ENCODE results near the gene SLC13A3. TPM values are rescaled to one million over a fixed set of nuclear protein-coding genes. Genes with fewer than 3 reads are reported as not detected.

SLC13A3 gene, protein sequence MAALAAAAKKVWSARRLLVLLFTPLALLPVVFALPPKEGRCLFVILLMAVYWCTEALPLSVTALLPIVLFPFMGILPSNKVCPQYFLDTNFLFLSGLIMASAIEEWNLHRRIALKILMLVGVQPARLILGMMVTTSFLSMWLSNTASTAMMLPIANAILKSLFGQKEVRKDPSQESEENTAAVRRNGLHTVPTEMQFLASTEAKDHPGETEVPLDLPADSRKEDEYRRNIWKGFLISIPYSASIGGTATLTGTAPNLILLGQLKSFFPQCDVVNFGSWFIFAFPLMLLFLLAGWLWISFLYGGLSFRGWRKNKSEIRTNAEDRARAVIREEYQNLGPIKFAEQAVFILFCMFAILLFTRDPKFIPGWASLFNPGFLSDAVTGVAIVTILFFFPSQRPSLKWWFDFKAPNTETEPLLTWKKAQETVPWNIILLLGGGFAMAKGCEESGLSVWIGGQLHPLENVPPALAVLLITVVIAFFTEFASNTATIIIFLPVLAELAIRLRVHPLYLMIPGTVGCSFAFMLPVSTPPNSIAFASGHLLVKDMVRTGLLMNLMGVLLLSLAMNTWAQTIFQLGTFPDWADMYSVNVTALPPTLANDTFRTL
- not detected in 2 replicates for total RNA-seq

DNA sequence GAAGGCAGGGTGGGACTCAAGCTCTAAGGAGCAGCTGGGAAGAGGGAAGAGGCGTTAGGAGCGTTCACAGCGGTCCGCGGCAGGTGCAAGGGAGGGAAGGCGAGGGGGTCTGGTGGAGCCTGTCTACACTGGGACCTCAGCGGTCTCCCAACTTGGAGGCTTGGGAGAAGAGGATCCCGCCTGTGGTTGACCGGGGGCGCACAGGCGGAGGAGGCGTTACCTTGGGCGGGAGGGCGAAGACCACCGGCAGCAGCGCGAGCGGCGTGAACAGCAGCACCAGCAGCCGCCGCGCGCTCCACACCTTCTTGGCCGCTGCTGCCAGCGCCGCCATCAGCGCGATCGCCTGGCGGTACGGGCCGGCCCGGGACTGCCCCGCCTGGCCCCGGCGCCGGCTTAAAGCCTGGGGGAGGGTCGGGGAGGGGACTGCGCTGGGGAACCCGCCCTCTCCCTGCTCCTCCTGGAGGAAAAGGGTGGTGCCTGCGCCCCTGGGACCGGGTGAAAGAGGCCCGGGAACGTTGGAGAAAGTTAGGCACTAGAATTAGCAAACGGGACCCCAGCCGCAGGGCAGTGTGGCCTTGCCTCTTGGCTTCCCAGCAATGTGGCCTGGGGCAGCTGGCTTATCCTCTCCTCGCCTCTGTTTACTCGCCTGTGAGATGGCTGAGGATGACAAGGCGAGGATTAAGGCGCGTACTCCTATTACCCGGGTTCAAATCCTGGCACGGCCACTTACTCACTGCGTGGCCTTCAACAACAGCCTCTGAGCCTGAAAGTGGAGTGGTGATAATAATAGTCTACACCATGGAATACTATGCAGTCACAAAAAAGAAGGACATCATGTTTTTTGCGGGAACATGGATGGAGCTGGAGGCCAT, at the start of gene SLC13A3:
Gene SLC13A3, minus strand, starts transcription at position 369 of the 872 bp plus-strand sequence. Its CDS starts 38 bp downstream, at position 331.
- intact Hi-C loops (cut with micrococcal nuclease): no loop called here
- no peaks in the 10 kb centered on the region for H3K36me3 Mint-ChIP-seq (ENCODE audit: low read depth)
- H3K9me3 Mint-ChIP-seq: no peaks in the 10 kb centered on the region
- H3K4me3 Mint-ChIP-seq (ENCODE audit: low read depth): no peak within 1 kb of the TSS
- no peak within 1 kb of the TSS for H3K27ac Mint-ChIP-seq
- H3K27me3 Mint-ChIP-seq (ENCODE audit: low read depth): peaks cover 47% of the 10 kb centered on the region
- no peak for DNase-seq (ENCODE audit: low spot score)
- no peaks in the 10 kb centered on the region for H3K4me1 Mint-ChIP-seq (ENCODE audit: low read depth)

DNA sequence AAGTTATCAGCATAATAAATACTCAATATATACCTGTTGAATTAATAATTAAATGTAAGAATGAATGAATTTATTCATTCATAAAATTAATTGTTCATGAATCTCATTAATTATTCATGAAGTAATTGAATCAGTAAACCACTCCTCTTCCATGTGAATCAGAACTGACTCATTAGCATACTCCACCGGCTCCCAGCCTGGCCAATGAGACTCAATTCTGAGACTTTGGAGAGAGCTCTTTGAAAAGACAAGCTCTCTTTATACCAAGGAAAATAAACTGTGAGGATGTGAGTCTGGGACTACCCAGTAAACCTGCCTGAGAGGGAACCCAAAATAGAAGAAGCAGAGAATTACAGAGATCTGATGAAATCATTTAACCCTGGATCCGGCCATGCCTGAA, 49.8 kb upstream of the SLC13A3 start:
- intact Hi-C loops (cut with micrococcal nuclease): no loop called here
- Mint-ChIP-seq H3K9me3 (no peaks in the 10 kb centered on the region), H3K36me3 (ENCODE audit: low read depth) (no peaks in the 10 kb centered on the region), H3K27ac (no peak overlapping the region), H3K4me3 (ENCODE audit: low read depth) (no peak overlapping the region), H3K4me1 (ENCODE audit: low read depth) (peaks cover under 1% of the 10 kb centered on the region), H3K27me3 (ENCODE audit: low read depth) (peaks cover 18% of the 10 kb centered on the region)
- DNase-seq (ENCODE audit: low spot score): no peak

DNA sequence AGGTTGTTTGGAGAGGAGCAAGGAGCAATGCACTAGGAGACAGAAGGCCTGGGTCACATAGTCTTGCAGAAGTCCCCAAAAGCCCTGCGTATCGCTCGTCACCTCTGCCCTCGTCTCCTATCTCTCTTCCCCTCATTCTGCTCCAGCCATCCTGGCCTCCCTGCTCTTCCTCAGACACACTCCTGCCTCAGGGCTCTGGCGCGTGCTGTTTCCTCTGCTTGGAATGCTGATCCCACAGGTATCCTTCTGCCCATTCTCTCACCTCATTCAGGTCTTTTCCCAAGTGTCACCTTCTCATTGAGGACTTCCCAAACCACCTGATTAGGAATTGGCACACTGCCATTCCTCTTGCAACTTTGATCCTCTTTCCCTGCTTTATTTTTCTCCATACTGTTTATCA, 49.2 kb upstream of the SLC13A3 start:
- intact Hi-C loops (cut with micrococcal nuclease): no loop called here
- no peak overlapping the region for H3K27ac Mint-ChIP-seq
- DNase-seq (ENCODE audit: low spot score): no peak
- no peaks in the 10 kb centered on the region for H3K9me3 Mint-ChIP-seq
- H3K36me3 Mint-ChIP-seq (ENCODE audit: low read depth): no peaks in the 10 kb centered on the region
- H3K4me1 Mint-ChIP-seq (ENCODE audit: low read depth): peaks cover 6% of the 10 kb centered on the region
- H3K4me3 Mint-ChIP-seq (ENCODE audit: low read depth): no peak overlapping the region
- H3K27me3 Mint-ChIP-seq (ENCODE audit: low read depth): peaks cover 15% of the 10 kb centered on the region

DNA sequence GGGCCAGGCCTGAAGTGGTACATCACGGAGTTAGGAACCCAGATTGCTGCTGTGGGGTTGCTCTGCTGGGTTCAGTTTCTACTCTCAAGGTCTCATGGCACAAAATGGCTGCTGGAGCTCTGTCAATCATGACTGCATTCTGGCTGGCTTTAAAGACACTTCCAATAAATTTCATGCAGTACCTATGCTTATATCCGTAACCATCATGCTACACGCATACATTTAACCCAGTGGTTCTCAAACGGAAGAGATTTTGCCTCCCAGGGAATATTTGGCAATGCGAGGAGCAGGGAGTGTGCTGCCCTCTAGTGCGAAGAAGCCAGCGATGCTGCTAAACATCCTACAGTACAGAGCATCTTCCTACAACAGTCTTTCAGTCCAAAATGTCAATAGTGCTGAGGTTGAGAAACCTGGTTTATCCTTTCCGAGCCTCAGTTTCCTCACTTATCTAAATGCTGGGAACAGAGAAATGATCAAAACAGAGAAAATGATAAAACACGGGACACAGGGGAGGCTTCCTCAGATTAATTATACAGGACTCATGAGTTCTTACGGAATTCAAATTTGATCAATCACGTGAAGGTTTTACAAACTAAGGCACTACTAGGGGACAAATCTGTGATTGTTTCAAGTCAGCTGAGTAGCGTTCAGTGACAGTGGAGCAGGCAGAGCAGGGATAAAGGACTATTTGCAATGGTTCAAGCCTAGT, 48.5 kb upstream of the SLC13A3 start:
- intact Hi-C loops (cut with micrococcal nuclease): no loop called here
- no peak overlapping the region for H3K4me3 Mint-ChIP-seq (ENCODE audit: low read depth)
- H3K27me3 Mint-ChIP-seq (ENCODE audit: low read depth): peaks cover 12% of the 10 kb centered on the region
- no peak for DNase-seq (ENCODE audit: low spot score)
- peaks cover 6% of the 10 kb centered on the region for H3K4me1 Mint-ChIP-seq (ENCODE audit: low read depth)
- H3K9me3 Mint-ChIP-seq: no peaks in the 10 kb centered on the region
- H3K36me3 Mint-ChIP-seq (ENCODE audit: low read depth): no peaks in the 10 kb centered on the region
- no peak overlapping the region for H3K27ac Mint-ChIP-seq

DNA sequence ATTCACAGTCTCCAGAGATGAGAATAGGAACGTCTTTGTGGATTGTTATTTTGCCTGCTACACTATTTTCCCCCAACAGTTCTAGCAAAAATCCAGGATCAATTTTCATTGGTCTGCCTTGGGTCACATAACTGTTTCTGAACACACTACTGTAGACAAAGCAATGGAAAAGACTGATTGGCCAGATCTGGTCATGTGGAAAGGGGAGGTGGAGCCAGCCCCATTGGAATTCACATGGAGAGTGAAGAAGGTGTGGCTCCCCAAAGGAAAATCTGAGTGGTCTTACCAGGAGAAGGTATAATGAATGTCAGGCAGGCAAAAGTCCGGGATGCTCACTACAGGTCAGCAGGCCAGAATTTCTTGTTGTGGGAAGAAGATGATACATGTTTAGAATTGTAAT, 47.5 kb upstream of the SLC13A3 start:
- H3K9me3 Mint-ChIP-seq: no peaks in the 10 kb centered on the region
- intact Hi-C loops (cut with micrococcal nuclease): no loop called here
- H3K4me3 Mint-ChIP-seq (ENCODE audit: low read depth): no peak overlapping the region
- H3K27me3 Mint-ChIP-seq (ENCODE audit: low read depth): peaks cover 5% of the 10 kb centered on the region
- DNase-seq (ENCODE audit: low spot score): no peak
- H3K4me1 Mint-ChIP-seq (ENCODE audit: low read depth): peaks cover 8% of the 10 kb centered on the region
- H3K27ac Mint-ChIP-seq: no peak overlapping the region
- H3K36me3 Mint-ChIP-seq (ENCODE audit: low read depth): no peaks in the 10 kb centered on the region

DNA sequence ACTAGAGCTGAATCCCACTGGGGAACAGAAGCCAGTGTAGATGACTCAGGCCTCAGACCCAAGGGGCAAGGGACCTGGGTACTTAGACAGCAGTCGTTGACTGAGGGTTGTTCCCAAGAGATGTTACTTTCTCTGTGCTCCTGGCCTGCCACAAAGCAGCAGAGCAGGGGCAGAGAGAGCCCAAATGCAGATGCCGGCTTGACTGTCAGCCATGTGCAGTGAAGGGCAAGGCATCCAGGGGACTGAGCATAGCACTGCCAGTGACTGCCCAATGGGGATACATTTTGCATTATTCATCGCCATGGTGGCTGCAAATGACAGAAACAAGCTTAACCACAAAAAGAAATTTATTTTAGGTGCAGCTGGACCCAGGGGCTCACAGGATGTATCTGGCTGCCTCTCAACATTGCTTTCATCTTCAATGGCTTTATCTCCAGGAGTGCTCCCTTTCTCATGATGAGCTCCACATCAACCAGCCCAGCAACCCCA, 45.6 kb upstream of the SLC13A3 start:
- intact Hi-C loops (cut with micrococcal nuclease): no loop called here
- peaks cover 5% of the 10 kb centered on the region for H3K27me3 Mint-ChIP-seq (ENCODE audit: low read depth)
- no peak overlapping the region for H3K4me3 Mint-ChIP-seq (ENCODE audit: low read depth)
- DNase-seq (ENCODE audit: low spot score): no peak
- no peak overlapping the region for H3K27ac Mint-ChIP-seq
- peaks cover 8% of the 10 kb centered on the region for H3K4me1 Mint-ChIP-seq (ENCODE audit: low read depth)
- peaks cover 2% of the 10 kb centered on the region for H3K9me3 Mint-ChIP-seq
- H3K36me3 Mint-ChIP-seq (ENCODE audit: low read depth): no peaks in the 10 kb centered on the region

DNA sequence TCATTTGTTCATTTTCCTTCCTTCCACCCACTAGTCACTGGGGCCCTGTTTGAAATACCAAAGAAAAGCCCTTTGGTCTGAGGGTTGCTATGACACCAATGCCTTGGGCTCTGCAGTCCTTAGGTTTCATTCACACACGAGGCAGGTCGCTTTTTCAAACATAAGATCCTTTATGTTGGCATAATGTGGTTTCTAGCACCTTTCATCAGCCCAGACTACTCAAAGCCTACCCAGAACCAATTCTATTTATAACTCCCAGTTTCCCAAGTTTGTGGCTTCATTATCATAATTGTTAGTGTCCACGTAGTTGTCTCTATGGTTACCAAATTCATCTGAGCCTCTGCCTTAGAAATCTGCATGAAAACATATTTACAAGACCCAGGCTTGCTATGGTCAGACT, 44.6 kb upstream of the SLC13A3 start:
- Mint-ChIP-seq H3K36me3 (ENCODE audit: low read depth) (no peaks in the 10 kb centered on the region), H3K27ac (no peak overlapping the region), H3K4me3 (ENCODE audit: low read depth) (no peak overlapping the region), H3K27me3 (ENCODE audit: low read depth) (peaks cover 5% of the 10 kb centered on the region), H3K9me3 (peaks cover 5% of the 10 kb centered on the region), H3K4me1 (ENCODE audit: low read depth) (peaks cover 10% of the 10 kb centered on the region)
- DNase-seq (ENCODE audit: low spot score): no peak
- intact Hi-C loops (cut with micrococcal nuclease): no loop called here

DNA sequence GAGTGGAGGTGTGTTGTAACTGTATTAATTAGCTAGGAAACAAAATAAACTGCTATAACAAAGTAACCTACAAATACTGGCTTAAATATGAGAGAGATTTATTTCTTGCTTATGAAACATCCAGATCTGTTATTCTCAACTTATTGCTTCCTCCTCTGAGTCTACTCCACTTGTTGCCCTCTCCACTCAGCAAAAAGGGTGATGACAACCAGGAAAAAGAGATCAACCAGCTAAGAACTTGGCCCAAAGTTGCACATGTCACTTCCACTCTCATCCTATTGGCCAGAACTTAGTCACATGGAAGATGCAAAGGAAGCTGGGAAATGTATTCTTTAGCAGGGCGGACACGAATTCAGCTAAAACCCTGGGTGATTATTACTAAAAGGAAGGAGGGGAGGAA, 43.2 kb upstream of the SLC13A3 start:
- Mint-ChIP-seq H3K4me1 (ENCODE audit: low read depth) (peaks cover 16% of the 10 kb centered on the region), H3K36me3 (ENCODE audit: low read depth) (no peaks in the 10 kb centered on the region), H3K27ac (no peak overlapping the region), H3K9me3 (peaks cover 5% of the 10 kb centered on the region), H3K4me3 (ENCODE audit: low read depth) (no peak overlapping the region), H3K27me3 (ENCODE audit: low read depth) (no peaks in the 10 kb centered on the region)
- intact Hi-C loops (cut with micrococcal nuclease): no loop called here
- no peak for DNase-seq (ENCODE audit: low spot score)

DNA sequence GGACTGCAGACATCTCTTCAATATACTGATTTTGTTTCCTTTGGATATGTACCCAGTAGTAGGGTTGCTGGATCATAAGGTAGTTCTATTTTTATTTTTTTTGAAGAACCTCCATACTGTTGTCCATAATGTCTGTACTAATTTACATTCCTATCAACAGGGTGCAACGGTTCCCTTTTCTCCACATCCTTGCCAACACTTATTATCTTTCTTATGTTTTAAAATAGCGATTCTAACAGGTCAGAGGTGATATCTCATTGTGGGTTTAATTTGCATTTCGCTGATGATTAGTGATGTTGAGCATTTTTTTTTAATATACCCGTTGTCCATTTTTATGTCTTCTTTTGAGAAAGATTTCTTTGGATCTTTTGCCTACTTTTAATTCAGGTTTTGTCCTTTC, 39.9 kb upstream of the SLC13A3 start:
- Mint-ChIP-seq H3K4me3 (ENCODE audit: low read depth) (no peak overlapping the region), H3K36me3 (ENCODE audit: low read depth) (peaks cover 13% of the 10 kb centered on the region), H3K27ac (no peak overlapping the region), H3K9me3 (peaks cover 5% of the 10 kb centered on the region), H3K27me3 (ENCODE audit: low read depth) (no peaks in the 10 kb centered on the region), H3K4me1 (ENCODE audit: low read depth) (peaks cover 32% of the 10 kb centered on the region)
- intact Hi-C loops (cut with micrococcal nuclease): no loop called here
- no peak for DNase-seq (ENCODE audit: low spot score)

DNA sequence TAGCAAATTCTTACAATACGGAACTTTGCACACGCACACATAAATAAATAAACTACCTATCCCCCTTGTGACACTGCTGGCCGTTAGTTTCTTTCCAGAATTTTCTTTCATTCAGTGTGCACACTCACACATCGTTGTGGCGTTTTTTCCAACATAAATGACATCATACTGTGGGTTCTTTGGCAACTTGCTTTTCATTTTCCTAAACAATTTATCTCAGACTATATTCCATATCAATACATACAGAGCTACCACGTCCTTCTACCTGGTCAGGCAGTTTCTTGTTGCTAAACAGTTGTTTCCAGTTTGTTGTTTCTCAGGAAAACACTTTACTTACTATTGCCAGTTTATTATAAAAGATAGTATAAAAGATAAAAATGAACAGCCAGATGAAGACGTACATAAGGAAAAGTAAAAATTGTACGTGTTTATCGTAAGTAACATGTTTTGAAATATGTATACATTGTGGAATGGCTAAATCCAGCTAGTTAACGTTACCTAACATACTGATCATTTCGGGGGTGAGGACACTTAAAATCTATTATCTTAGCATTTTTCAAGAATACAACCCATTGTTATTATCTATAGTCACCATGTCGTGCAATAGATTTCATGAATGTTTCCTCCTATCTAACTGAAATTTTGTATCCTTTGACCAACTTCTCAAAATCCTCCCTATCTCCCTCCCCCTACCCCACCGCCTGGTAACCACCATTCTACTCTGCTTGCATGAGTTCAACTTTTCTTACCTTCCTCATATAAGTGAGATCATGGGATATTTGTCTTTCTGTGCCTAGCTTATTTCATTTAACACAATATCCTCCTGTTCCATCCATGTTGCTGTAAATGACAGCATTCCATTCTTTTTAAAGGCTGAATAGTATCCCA, 39.2 kb upstream of the SLC13A3 start:
- peaks cover 5% of the 10 kb centered on the region for H3K9me3 Mint-ChIP-seq
- no peak for DNase-seq (ENCODE audit: low spot score)
- peak overlapping the region; percentile 88 for H3K4me3 Mint-ChIP-seq (ENCODE audit: low read depth)
- H3K27me3 Mint-ChIP-seq (ENCODE audit: low read depth): no peaks in the 10 kb centered on the region
- H3K36me3 Mint-ChIP-seq (ENCODE audit: low read depth): peaks cover 19% of the 10 kb centered on the region
- peak overlapping the region; percentile 71 for H3K27ac Mint-ChIP-seq
- intact Hi-C loops (cut with micrococcal nuclease): no loop called here
- H3K4me1 Mint-ChIP-seq (ENCODE audit: low read depth): peaks cover 32% of the 10 kb centered on the region

DNA sequence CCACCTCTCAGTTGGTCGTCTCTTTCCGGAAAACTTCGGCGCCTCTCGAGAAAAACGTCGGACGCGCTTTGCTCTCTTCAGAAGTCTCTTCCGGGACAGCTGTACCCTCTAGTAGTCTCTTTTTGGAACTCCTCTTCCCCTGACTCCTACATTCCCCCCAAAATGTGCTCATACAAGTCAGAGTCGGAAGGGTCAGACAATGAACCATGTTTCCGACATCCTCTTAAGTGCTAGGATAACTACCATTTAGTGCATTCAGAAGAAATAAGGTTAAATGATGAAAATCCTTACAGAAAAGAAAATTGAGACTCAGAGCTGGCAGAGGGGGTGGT, 38.5 kb upstream of the SLC13A3 start:
- intact Hi-C loops (cut with micrococcal nuclease): loop anchor here (2.0 to 5.0 kb wide), 3 partner anchors 145 to 327 kb away; no protein-coding TSS in a partner anchor
- Mint-ChIP-seq H3K27me3 (ENCODE audit: low read depth) (no peaks in the 10 kb centered on the region), H3K4me3 (ENCODE audit: low read depth) (peak overlapping the region; percentile 88), H3K4me1 (ENCODE audit: low read depth) (peaks cover 36% of the 10 kb centered on the region), H3K27ac (peak overlapping the region; percentile 83), H3K9me3 (peaks cover 5% of the 10 kb centered on the region), H3K36me3 (ENCODE audit: low read depth) (peaks cover 25% of the 10 kb centered on the region)
- no peak for DNase-seq (ENCODE audit: low spot score)

Measured in activated T-helper 2 cell treated with anti-CD3 and anti-CD28 coated beads, Interferon-gamma antibody, Interleukin-2, Interleukin-4, amounts not matched to agents 10 μg/mL and 5 μg/mL and 100 μg/mL, durations not matched to agents 14 hours and 24 hours and 36 hours (primary cell).